Measurements from ENCODE around the gene MPL.
"Not testable (repeated sequence)": the region's sequence is repeated elsewhere in the genome, so short reads cannot be mapped to it uniquely, and the experiment has no call there.

The MPL gene

DNA sequence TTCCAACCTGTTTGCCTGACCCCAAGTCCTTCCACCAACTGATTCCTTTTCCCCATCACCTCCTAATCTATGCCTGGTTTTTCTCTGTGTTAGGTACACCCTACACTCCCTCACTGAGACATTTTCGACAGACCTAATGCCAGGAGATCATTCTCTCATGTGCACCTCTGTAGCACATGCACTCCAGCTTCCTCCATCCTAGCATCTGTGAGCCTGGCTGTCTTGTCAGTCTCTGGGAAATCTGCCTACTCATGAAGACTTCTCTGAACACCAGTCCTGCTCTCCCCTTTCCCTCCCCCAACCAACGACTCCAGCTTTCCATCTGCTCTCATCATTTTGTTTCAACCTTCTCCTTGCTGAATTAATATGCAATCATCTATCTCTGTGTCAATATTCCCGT, 51.0 kb downstream of the MPL start:
- Histone ChIP-seq H3K36me3 (ENCODE audit: insufficient read depth, low read length) (peaks cover 34% of the 10 kb centered on the region), H3K27ac (no peak overlapping the region), H3K9ac (ENCODE audit: insufficient read length) (peak overlapping the region; percentile 88), H3K9me3 (ENCODE audit: low read depth, low read length) (no peaks in the 10 kb centered on the region), H3K4me3 (peak overlapping the region; percentile 93)
- TF ChIP-seq POLR2AphosphoS5 (IDR thresholded peaks at IDR 0.05; ENCODE audit: borderline replicate concordance, low read depth, low read length) (no peak), EZH2 (IDR thresholded peaks at IDR 0.05) (no peak), FOXP2 (optimal IDR thresholded peaks at IDR 0.05; ENCODE audit: control extremely low read depth, extremely low read length, insufficient read depth) (no peak)
- no peak for DNase-seq (ENCODE audit: low read depth, low spot score)

DNA sequence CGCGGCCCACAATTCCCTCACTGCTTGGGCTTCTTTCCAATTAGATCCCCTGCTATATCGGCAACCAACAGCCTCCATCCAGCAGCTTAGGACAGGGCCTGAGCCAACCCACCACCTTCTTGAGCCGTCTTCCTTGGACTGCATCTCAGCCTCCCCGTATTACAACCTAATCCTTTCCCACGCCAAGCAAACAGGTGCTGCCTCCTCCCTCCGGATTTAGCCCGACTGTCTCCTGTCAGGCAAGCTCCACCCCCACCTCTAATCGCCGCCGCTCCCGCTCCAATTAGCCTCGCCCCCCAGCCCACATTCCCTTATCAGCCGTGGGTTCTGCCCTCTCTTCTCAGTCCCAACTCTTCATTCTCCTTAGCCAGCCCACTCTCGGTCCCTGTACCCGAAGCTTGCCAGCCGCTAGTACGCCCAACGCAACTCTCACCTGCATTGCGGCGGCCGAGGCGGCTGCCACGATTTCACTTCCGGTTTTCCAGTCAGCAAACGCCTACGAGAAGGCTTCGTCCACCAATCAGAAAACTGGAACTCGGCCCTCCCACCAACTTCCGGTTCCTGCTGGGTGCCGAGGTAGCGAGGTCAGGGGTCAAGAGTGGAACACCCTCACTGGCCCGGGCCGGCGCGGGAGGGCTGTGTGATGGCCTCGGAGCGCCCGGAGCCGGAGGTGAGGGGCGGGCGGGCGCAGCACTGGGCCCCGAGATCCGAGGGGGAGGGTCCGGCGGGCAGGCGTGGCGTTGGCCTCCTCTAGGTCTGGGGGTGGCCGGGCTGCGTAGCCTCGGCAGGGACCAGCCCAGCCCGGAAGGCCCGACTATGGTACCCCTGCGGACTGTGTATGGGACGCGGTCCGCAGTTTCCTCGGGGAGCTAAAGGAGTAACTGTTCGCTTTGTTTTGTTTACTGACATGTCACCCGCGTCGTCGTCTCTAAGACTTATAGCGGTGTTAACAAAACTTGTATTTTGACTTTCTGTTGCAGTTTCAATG, 52.0 kb downstream of the MPL start, which contains the start of the genes MED8 and SZT2:
TSS of gene MED8 (minus strand) at position 475 of the 988 bp plus-strand sequence. CDS start at position 439, 36 bp downstream.
TSS of gene SZT2 (plus strand) at position 574 of the 988 bp plus-strand sequence. CDS start at position 644, 70 bp downstream.
- no peak for TF ChIP-seq EZH2 (IDR thresholded peaks at IDR 0.05)
- peak; percentile 8 for TF ChIP-seq FOXP2 (optimal IDR thresholded peaks at IDR 0.05; ENCODE audit: control extremely low read depth, extremely low read length, insufficient read depth)
- TF ChIP-seq POLR2AphosphoS5 (IDR thresholded peaks at IDR 0.05; ENCODE audit: borderline replicate concordance, low read depth, low read length), result peak; percentile 93
- Histone ChIP-seq H3K27ac (peak within 1 kb of the TSS; percentile 47; the same call in 1 of the 2 replicates), H3K9ac (ENCODE audit: insufficient read length) (peak within 1 kb of the TSS; percentile 88), H3K9me3 (ENCODE audit: low read depth, low read length) (no peaks in the 10 kb centered on the region), H3K4me3 (peak within 1 kb of the TSS; percentile 93), H3K36me3 (ENCODE audit: insufficient read depth, low read length) (peaks cover 24% of the 10 kb centered on the region)
- peak; percentile 42 for DNase-seq (ENCODE audit: low read depth, low spot score)

DNA sequence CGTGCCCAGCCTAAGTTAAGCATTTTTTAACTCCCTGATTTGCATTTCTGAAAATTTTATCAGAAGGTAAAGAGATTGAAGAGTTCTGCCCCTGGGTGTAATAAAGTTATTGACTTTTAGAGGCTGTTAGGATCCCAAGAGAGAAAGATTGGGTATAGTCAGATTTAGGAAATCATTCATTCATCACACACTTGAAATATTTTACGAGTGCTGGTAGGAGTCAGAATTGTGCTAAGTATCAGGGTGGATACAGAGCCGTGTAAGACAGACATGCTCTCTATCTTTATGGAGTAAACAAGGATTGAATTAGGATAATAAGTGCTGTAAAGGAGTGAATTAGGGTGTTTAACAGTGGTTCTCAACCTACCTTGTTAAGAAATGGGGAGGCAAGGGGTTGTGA, 55.1 kb downstream of the MPL start:
- DNase-seq (ENCODE audit: low read depth, low spot score), result no peak
- Histone ChIP-seq H3K27ac (no peak overlapping the region), H3K9ac (ENCODE audit: insufficient read length) (no peak overlapping the region), H3K9me3 (ENCODE audit: low read depth, low read length) (no peaks in the 10 kb centered on the region), H3K36me3 (ENCODE audit: insufficient read depth, low read length) (no peaks in the 10 kb centered on the region), H3K4me3 (no peak overlapping the region)
- TF ChIP-seq POLR2AphosphoS5 (IDR thresholded peaks at IDR 0.05; ENCODE audit: borderline replicate concordance, low read depth, low read length) (no peak), EZH2 (IDR thresholded peaks at IDR 0.05) (no peak), FOXP2 (optimal IDR thresholded peaks at IDR 0.05; ENCODE audit: control extremely low read depth, extremely low read length, insufficient read depth) (no peak)

DNA sequence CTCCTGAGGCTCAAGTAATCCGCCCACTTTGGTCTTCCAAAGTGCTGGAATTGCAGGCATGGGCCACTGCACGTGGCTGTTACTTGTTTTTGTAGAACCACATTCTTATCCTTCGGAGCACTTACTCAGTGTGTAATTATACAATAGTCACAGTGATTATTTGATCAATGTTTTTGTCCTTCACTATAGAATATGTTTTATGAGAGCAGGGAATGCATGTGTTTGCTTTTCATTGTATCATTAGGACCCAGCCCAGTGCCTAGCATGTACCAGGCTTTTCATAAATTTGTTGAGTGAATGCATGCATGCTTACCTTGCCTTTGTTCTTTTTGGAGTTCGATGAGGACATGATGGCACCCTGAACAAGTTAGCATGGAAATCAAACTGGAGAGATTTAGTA, 57.9 kb downstream of the MPL start:
- no peak overlapping the region for H3K27ac ChIP-seq
- no peak for TF ChIP-seq POLR2AphosphoS5 (IDR thresholded peaks at IDR 0.05; ENCODE audit: borderline replicate concordance, low read depth, low read length)
- TF ChIP-seq FOXP2 (optimal IDR thresholded peaks at IDR 0.05; ENCODE audit: control extremely low read depth, extremely low read length, insufficient read depth), result no peak
- TF ChIP-seq EZH2 (IDR thresholded peaks at IDR 0.05), result no peak
- no peak overlapping the region for H3K4me3 ChIP-seq
- H3K36me3 ChIP-seq (ENCODE audit: insufficient read depth, low read length), result no peaks in the 10 kb centered on the region
- H3K9me3 ChIP-seq (ENCODE audit: low read depth, low read length), result no peaks in the 10 kb centered on the region
- no peak for DNase-seq (ENCODE audit: low read depth, low spot score)
- H3K9ac ChIP-seq (ENCODE audit: insufficient read length), result no peak overlapping the region

DNA sequence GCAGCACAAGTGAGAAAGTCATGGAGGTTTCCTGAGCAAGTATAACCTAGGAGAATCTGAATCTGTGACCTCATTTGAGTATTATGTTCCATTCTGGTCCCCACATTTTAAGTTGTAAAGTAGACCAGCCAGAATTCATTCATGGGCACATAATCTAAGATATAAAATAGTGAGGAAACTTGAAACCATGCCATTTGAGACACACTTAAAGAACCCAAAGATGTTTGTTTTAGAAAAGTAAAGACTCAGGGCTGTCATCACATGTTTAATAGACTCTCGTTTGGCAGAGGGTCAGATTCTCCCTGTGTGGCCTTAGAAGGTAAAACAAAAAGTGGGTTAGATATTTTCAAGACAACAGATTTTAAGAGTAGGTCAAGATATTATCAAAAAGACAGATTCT, 58.4 kb downstream of the MPL start:
- Histone ChIP-seq H3K36me3 (ENCODE audit: insufficient read depth, low read length) (no peaks in the 10 kb centered on the region), H3K9me3 (ENCODE audit: low read depth, low read length) (no peaks in the 10 kb centered on the region), H3K9ac (ENCODE audit: insufficient read length) (no peak overlapping the region), H3K27ac (no peak overlapping the region), H3K4me3 (no peak overlapping the region)
- DNase-seq (ENCODE audit: low read depth, low spot score), result no peak
- TF ChIP-seq EZH2 (IDR thresholded peaks at IDR 0.05), result no peak
- TF ChIP-seq POLR2AphosphoS5 (IDR thresholded peaks at IDR 0.05; ENCODE audit: borderline replicate concordance, low read depth, low read length), result no peak
- TF ChIP-seq FOXP2 (optimal IDR thresholded peaks at IDR 0.05; ENCODE audit: control extremely low read depth, extremely low read length, insufficient read depth), result no peak

DNA sequence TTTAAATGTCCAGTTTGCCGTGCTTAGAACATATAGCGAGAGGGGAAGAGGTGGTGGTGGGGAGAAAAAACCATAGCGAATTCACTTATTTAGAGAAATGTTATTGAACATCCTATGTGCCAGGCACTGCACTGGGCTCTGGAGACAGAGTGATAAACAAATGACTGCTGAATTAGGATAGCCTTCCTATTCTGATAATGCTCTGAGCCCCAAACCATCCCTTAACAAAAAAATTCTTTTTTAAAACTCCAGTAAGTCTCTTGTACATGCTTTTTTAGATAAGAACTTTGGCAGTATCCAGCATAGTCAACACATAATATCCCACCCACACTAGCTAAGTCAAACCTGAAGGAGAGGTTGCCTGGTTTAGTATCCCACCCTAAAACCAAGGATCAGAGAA, 60.6 kb downstream of the MPL start:
- TF ChIP-seq POLR2AphosphoS5 (IDR thresholded peaks at IDR 0.05; ENCODE audit: borderline replicate concordance, low read depth, low read length) (no peak), FOXP2 (optimal IDR thresholded peaks at IDR 0.05; ENCODE audit: control extremely low read depth, extremely low read length, insufficient read depth) (no peak), EZH2 (IDR thresholded peaks at IDR 0.05) (no peak)
- Histone ChIP-seq H3K4me3 (no peak overlapping the region), H3K9me3 (ENCODE audit: low read depth, low read length) (no peaks in the 10 kb centered on the region), H3K36me3 (ENCODE audit: insufficient read depth, low read length) (no peaks in the 10 kb centered on the region), H3K27ac (no peak overlapping the region), H3K9ac (ENCODE audit: insufficient read length) (no peak overlapping the region)
- DNase-seq (ENCODE audit: low read depth, low spot score), result no peak

DNA sequence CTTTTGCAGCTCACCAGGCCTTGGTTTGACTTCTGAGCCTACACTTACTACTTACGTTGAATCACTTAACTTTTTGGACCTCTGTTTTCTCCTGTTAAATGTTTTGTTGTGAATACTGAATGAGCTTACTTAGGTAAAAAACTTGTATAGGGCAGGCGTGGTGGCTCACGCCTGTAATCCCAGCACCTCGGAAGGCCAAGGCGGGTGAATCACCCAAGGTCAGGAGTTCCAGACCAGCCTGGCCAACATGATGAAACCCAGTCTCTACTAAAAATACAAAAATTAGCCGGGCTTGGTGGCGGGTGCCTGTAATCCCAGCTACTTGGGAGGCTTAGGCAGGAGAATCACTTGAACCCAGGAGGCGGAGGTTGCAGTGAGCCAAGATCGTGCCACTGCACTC, 62.8 kb downstream of the MPL start:
- not testable (repeated sequence) for H3K4me3 ChIP-seq; H3K9me3 ChIP-seq (ENCODE audit: low read depth, low read length); H3K27ac ChIP-seq; DNase-seq (ENCODE audit: low read depth, low spot score); H3K9ac ChIP-seq (ENCODE audit: insufficient read length)
- H3K36me3 ChIP-seq (ENCODE audit: insufficient read depth, low read length), result peaks cover 16% of the 10 kb centered on the region

DNA sequence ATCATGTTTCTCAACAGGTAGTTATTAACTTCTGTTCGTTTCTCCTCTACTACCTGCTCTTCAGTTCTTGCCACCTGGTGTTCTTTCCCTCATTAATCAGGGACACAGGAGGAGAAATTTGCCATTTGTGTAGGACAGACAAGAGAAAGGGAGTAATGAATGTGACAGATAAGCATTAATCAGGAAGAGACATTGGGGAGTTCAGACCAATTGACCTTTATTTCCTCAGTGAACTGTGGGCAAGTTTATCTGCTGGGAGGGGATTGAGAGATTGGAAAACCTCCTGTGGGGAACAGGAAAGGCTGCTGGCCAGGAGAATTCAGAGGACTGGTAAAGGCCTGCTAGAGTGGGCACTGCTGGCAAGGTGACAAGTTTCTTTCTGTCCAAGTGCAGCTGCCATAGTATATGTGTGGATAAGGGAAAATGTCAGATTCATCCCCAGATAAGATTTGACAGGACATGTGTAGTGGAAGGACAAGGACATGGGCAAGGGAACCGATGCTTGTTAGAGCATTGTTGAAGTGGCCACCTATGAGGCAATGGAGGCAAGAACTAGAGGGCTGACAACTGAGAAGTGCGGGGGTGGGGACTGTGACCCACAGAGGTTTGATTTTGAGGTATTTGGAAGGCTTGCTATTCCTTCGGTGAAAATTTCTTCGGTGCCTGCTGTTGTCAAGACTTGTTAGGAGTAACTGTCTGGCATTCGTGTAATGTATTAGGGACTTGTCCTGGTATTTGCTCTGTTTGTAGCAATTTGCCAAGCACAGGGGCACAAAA, 64.7 kb downstream of the MPL start:
- H3K4me3 ChIP-seq, result no peak overlapping the region
- H3K36me3 ChIP-seq (ENCODE audit: insufficient read depth, low read length), result peaks cover 23% of the 10 kb centered on the region
- no peaks in the 10 kb centered on the region for H3K9me3 ChIP-seq (ENCODE audit: low read depth, low read length)
- DNase-seq (ENCODE audit: low read depth, low spot score), result no peak
- no peak overlapping the region for H3K27ac ChIP-seq
- no peak overlapping the region for H3K9ac ChIP-seq (ENCODE audit: insufficient read length)
- TF ChIP-seq POLR2AphosphoS5 (IDR thresholded peaks at IDR 0.05; ENCODE audit: borderline replicate concordance, low read depth, low read length), result no peak
- TF ChIP-seq EZH2 (IDR thresholded peaks at IDR 0.05), result no peak
- TF ChIP-seq FOXP2 (optimal IDR thresholded peaks at IDR 0.05; ENCODE audit: control extremely low read depth, extremely low read length, insufficient read depth), result no peak

All from SK-N-MC (cell line).